ENCODE results near the gene FOXD3.

Gene FOXD3

DNA sequence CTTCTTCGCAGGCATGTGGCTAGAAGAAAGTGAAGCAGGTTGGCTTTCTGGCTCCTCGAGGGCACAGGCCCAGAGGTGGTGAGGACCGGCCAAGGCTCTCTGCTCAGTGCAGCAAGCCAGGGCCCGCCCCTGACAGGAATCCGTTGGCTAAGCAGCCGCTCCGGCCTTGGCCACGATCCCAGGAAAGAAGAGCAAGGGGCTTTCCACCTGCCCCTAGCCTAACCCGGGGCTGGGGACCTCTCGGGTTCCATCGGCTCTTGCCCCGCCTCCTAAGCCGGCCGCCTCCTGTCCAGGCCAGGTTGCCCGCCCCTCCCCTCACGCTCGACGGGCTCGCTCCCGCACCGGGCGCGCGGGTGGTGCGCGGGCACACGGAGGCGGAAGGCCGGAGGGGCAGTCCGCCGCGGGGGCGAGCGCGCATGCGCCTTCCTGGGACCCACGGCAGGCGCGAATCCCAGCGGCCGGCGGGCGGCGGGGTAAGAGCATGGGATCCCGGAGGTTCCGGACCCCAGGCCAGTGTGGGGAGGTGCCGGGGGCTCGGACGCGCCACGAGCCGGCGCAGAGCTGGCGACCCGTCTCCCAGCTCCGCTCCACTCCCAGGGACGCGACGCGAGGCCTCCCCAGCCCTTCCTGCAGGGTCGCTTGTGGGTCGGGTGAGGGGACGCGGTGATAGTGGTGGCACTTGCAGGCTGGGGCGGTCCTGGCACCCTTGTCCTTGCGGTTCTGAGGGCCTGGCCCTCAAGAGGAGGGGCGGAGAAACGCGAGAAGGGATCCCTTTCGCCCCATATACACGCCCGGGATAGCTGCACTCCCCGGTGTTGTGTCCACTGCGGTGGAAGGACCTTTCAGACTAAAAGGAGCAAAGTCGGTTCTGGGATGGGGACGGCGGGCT, 45.1 kb downstream of the FOXD3 start, which contains the start of gene ALG6:
ALG6 (plus strand) TSS at position 413 of the 889 bp plus-strand sequence. CDS start 3,351 bp downstream, outside the sequence.
- H3K4me1 Mint-ChIP-seq: peaks cover 34% of the 10 kb centered on the region

DNA sequence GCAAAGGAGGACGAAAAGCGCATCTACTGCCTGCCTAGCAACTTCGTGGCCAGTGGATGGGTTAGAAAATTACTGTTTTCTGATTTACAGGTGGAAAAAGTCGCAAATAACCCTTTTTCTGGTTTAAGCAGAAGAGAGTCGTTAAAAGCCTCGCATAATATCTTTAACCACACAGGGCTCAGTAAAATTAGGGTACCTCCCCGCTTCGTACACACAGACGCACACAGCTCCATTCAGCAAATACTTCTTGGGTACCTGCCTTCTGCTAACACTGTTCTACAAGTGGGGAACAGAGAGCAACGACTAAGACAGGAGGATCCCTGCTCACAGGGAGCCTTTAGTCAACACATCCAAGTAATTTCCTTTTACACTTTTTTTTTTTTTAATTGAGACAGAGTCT, 45.8 kb downstream of the FOXD3 start:
- H3K4me3 Mint-ChIP-seq: peak overlapping the region; percentile 85
- peak overlapping the region; percentile 72 for H3K27ac Mint-ChIP-seq
- no peaks in the 10 kb centered on the region for H3K27me3 Mint-ChIP-seq
- peaks cover 17% of the 10 kb centered on the region for H3K36me3 Mint-ChIP-seq
- peaks cover 34% of the 10 kb centered on the region for H3K4me1 Mint-ChIP-seq
- peak; percentile 2 for ATAC-seq
- no peaks in the 10 kb centered on the region for H3K9me3 Mint-ChIP-seq

More for the DNA sequence above, 45.1 kb downstream of the FOXD3 start, which contains the start of gene ALG6:
- Mint-ChIP-seq H3K9me3 (no peaks in the 10 kb centered on the region), H3K27me3 (no peaks in the 10 kb centered on the region), H3K36me3 (peaks cover 17% of the 10 kb centered on the region), H3K27ac (peak within 1 kb of the TSS; percentile 72), H3K4me3 (peak within 1 kb of the TSS; percentile 85)
- peak; percentile 98 for ATAC-seq

Data from stimulated activated memory B cell treated with anti-CD40 and anti-IgM and Interleukin-4, amounts not matched to agents 10 μg/mL and 1 μg/mL and 100 μg/mL, for 72 hours (primary cell).